Osteoblast (primary cell): ENCODE results near the gene CDADC1. TPM values are rescaled to one million over a fixed set of nuclear protein-coding genes. Genes with fewer than 3 reads are reported as not detected.

Experiments used
- DNase-seq: peaks from one replicate; pipeline ENCODE4 v3.0.0; 2011; ENCODE audit warnings: low spot score, mixed read lengths; ENCODE audit not compliant: insufficient read length; ENCODE audit errors: missing footprints
- H2AFZ ChIP-seq: 2 replicates; pipeline ENCODE4 v1.6.0; 2011; ENCODE audit warnings: mild to moderate bottlenecking, low read length
- H3K27ac ChIP-seq: 2 replicates; pipeline ENCODE4 v1.5.1; 2011; ENCODE audit warnings: mild to moderate bottlenecking, low read depth, low read length, moderate library complexity
- H3K27me3 ChIP-seq: 2 replicates; pipeline ENCODE4 v1.6.0; 2012; ENCODE audit warnings: mild to moderate bottlenecking, control low read depth, inconsistent platforms, low read length, moderate library complexity; ENCODE audit not compliant: insufficient read depth
- H3K36me3 ChIP-seq: 2 replicates; pipeline ENCODE4 v1.5.1; 2011; ENCODE audit warnings: mild to moderate bottlenecking, low read length, control low read depth, moderate library complexity; ENCODE audit not compliant: insufficient read depth
- H3K4me1 ChIP-seq: 2 replicates; pipeline ENCODE4 v1.5.1; 2011; ENCODE audit warnings: mild to moderate bottlenecking, low read length, control low read depth, moderate library complexity; ENCODE audit not compliant: insufficient read depth
- H3K4me2 ChIP-seq: 2 replicates; pipeline ENCODE4 v1.6.0; 2011; ENCODE audit warnings: mild to moderate bottlenecking, low read length; ENCODE audit not compliant: insufficient read depth
- H3K4me3 ChIP-seq: fragments of 200-600 bp; sonication (generic); 3 replicates; pipeline ENCODE4 v1.5.1; 2012; ENCODE audit warnings: mild to moderate bottlenecking, low read length, inconsistent platforms; ENCODE audit not compliant: insufficient read depth
- H3K79me2 ChIP-seq: 2 replicates; pipeline ENCODE4 v1.6.0; 2012; ENCODE audit warnings: mild to moderate bottlenecking, low read length, control low read depth, inconsistent platforms; ENCODE audit not compliant: insufficient read depth
- H3K9me3 ChIP-seq: 2 replicates; pipeline ENCODE4 v1.5.1; 2011; ENCODE audit warnings: low read depth, low read length, control low read depth
- H4K20me1 ChIP-seq: 2 replicates; pipeline ENCODE4 v1.6.0; 2012; ENCODE audit warnings: mild to moderate bottlenecking, low read length, control low read depth; ENCODE audit not compliant: insufficient read depth
- total RNA-seq: library from RNA; depleted of rRNA; stranded (reverse); fragments of >200 nt; gene quantifications from 2 replicates; pipeline ENCODE4 v1.2.3, GENCODE V29; 2012
- TF ChIP-seq, protein P1 (sequence below): IDR thresholded peaks from 2 replicates; pipeline ENCODE4 v1.5.1; 2011; ENCODE audit warnings: mild to moderate bottlenecking, low read depth, low read length, moderate library complexity; ENCODE audit errors: extremely low read depth

CDADC1 gene
- total RNA-seq, 1 donor: 3.6 TPM

DNA sequence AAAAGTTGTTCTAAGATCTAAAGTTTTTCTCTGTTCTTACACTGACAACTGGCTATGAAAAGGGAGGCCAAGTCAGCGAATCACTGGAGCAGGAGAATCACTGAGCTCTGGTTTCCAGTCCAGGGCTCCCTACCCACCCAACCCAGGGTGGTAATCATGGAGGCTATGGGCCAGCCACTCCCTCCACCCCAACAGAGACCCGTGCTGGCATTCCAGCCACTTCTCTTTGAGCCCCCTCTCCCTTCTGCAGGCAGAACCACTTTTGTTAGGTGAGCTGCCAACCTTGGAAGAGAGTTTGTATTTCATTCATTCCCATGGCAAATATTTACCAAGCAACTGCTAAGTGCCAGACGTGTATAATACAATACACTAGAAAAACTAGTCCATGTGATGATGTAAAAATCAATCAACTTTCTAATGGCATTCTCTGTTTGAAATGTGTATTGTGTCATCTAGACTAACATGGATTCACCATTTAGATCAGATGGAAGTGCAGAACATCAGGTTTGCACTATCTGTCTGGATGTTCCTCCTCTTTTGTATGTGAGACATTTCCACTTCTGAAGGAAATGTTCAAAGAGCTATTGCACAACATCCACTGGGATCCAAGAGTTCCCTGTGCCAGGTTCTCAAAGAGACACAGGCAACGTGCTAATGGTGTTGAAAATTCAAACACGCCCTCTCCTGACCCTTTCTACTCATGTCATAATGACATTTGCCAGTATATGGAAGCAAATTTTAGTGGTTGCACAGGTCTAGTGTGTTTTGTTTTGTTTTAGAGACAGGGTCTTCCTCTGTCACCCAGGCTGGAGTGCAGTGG, 22.3 kb upstream of the CDADC1 start:
- Histone ChIP-seq H3K4me2 (no peak overlapping the region), H3K36me3 (no peaks in the 10 kb centered on the region), H3K4me1 (no peaks in the 10 kb centered on the region), H3K27me3 (peaks cover 54% of the 10 kb centered on the region), H3K4me3 (no peak overlapping the region), H3K79me2 (no peaks in the 10 kb centered on the region), H4K20me1 (no peaks in the 10 kb centered on the region), H2AFZ (no peak overlapping the region), H3K9me3 (no peaks in the 10 kb centered on the region), H3K27ac (no peak overlapping the region)
- DNase-seq: no peak
- TF ChIP-seq, protein P1, sequence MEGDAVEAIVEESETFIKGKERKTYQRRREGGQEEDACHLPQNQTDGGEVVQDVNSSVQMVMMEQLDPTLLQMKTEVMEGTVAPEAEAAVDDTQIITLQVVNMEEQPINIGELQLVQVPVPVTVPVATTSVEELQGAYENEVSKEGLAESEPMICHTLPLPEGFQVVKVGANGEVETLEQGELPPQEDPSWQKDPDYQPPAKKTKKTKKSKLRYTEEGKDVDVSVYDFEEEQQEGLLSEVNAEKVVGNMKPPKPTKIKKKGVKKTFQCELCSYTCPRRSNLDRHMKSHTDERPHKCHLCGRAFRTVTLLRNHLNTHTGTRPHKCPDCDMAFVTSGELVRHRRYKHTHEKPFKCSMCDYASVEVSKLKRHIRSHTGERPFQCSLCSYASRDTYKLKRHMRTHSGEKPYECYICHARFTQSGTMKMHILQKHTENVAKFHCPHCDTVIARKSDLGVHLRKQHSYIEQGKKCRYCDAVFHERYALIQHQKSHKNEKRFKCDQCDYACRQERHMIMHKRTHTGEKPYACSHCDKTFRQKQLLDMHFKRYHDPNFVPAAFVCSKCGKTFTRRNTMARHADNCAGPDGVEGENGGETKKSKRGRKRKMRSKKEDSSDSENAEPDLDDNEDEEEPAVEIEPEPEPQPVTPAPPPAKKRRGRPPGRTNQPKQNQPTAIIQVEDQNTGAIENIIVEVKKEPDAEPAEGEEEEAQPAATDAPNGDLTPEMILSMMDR: no peak

DNA sequence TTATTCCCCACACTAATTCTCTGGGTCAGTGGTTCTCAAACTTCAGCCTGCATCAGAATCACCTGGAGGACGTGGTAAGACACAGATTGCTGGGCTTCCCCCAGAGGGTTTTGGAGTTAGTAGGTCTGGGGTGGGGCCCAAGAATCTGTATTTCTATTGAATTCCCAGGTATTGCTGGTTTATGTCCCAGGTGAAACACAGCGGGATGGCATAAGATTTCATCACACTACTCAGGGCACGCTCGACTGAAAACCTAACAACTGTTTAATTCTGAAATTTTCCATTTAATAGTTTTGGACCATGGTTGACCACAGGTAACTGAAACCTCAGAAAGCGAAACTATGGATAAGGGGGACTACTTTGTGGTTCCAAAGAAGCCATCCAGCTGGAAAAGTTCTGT, 21.1 kb upstream of the CDADC1 start:
- Histone ChIP-seq H3K9me3 (no peaks in the 10 kb centered on the region), H4K20me1 (no peaks in the 10 kb centered on the region), H3K4me2 (no peak overlapping the region), H3K36me3 (no peaks in the 10 kb centered on the region), H3K27me3 (peaks cover 42% of the 10 kb centered on the region), H3K27ac (no peak overlapping the region), H2AFZ (no peak overlapping the region), H3K4me3 (no peak overlapping the region), H3K4me1 (no peaks in the 10 kb centered on the region), H3K79me2 (no peaks in the 10 kb centered on the region)
- TF ChIP-seq, protein P1: no peak
- no peak for DNase-seq

DNA sequence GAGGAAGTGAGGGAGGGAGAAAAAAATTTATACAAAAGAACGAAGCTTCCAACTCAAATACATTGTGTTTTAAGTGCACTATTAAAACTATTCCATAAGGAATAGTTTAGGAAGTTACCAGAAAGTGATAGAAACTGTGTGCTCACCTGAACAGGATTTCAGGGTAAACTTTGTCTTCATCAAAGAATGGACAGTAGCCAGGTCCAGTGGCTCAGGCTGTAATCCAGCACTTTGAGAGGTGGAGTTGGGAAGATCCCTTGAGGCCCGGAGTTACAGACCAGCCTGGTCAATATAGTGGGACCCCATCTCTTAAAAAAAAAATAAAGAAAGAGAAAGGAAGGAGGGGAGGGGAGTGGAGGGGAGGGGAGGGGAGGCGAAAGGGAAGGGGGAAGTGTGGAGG, 13.0 kb upstream of the CDADC1 start:
- Histone ChIP-seq H2AFZ (no peak overlapping the region), H3K36me3 (no peaks in the 10 kb centered on the region), H3K27me3 (no peaks in the 10 kb centered on the region), H3K9me3 (no peaks in the 10 kb centered on the region), H3K4me1 (no peaks in the 10 kb centered on the region), H3K4me3 (no peak overlapping the region), H3K79me2 (no peaks in the 10 kb centered on the region), H3K4me2 (no peak overlapping the region), H3K27ac (no peak overlapping the region), H4K20me1 (no peaks in the 10 kb centered on the region)
- no peak for DNase-seq
- TF ChIP-seq, protein P1: no peak

DNA sequence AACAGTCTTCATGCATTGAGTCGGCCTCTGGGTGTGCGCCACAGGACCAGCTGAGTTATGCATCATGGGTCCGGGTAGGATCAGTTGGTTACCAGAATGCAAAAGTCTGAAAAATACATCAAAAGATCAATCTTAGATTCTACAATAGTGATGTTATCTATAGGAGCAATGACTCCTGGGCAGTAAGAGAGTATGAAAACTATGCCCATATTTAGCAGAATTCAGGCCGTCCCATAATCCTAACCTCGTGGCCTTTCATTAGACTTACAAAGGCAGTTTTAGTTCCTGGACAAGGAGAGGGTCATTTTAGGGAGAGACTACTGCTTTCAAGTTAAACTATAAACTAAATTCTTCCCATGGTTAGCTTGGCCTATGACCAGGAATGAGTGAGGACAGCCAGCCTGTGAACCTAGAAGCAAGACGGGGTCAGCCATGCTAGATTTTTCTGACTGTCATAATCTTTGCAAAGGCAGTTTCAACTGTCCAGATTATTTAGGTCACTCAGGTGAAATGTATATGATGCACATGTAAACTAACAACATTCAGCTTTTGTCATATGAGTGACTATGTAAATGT, 11.8 kb upstream of the CDADC1 start:
- no peak for DNase-seq
- TF ChIP-seq, protein P1: no peak
- H3K79me2 ChIP-seq: no peaks in the 10 kb centered on the region
- no peak overlapping the region for H3K27ac ChIP-seq
- H4K20me1 ChIP-seq: no peaks in the 10 kb centered on the region
- no peaks in the 10 kb centered on the region for H3K27me3 ChIP-seq
- H2AFZ ChIP-seq: no peak overlapping the region
- H3K36me3 ChIP-seq: no peaks in the 10 kb centered on the region
- no peaks in the 10 kb centered on the region for H3K9me3 ChIP-seq
- H3K4me3 ChIP-seq: no peak overlapping the region
- no peak overlapping the region for H3K4me2 ChIP-seq
- no peaks in the 10 kb centered on the region for H3K4me1 ChIP-seq
